ENCODE measurements around the gene PRKN.

DNA sequence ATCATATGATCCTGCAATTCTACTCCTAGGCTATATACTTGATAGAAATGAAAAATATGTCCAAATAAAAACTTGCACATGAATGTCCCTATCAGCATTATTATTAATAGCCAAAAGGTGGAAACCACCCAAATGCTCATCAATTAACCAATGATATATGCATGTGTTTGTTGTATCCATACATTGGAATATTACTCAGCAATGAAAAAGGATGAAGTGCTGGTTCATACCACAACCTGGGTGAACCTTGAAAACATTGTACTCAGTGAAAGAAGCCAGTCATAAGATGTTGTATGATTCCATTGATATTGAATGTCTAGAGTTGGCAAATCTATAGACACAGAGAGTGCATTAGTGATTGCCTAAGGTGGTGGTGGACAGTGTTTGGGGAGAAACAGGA is 267.6 kb downstream of the PRKN start:
- TF ChIP-seq, protein P1, sequence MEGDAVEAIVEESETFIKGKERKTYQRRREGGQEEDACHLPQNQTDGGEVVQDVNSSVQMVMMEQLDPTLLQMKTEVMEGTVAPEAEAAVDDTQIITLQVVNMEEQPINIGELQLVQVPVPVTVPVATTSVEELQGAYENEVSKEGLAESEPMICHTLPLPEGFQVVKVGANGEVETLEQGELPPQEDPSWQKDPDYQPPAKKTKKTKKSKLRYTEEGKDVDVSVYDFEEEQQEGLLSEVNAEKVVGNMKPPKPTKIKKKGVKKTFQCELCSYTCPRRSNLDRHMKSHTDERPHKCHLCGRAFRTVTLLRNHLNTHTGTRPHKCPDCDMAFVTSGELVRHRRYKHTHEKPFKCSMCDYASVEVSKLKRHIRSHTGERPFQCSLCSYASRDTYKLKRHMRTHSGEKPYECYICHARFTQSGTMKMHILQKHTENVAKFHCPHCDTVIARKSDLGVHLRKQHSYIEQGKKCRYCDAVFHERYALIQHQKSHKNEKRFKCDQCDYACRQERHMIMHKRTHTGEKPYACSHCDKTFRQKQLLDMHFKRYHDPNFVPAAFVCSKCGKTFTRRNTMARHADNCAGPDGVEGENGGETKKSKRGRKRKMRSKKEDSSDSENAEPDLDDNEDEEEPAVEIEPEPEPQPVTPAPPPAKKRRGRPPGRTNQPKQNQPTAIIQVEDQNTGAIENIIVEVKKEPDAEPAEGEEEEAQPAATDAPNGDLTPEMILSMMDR (IDR thresholded peaks at IDR 0.05) = no peak
- TF ChIP-seq POLR2A (IDR thresholded peaks at IDR 0.05) = no peak
